IMR-90 (cell line): Measurements from ENCODE around the gene PCDHB15. TPM values are rescaled to one million over a fixed set of nuclear protein-coding genes. Genes with fewer than 3 reads are reported as not detected.

ENCODE experiments used
- ATAC-seq: fragments of 200-7000 bp; cut with Tn5 transposase; 2 replicates; pipeline ENCODE4 v1.9.1; 2020; ENCODE audit warnings: low read depth, mild to moderate bottlenecking, moderate library complexity
- BruUV-seq: library from RNA; stranded (reverse); fragments of 400-500 nt; replicated peaks from 2 replicates; lab custom pipeline; 2021; lab: Mats Ljungman, UMichigan
- CTCF ChIA-PET: fragments of 300-600 bp; formaldehyde crosslinking; extraction: SDS; loops from one replicate; lab custom pipeline; 2021; ENCODE audit warnings: antibody characterized with exemption; lab: Yijun Ruan, JAX
- POLR2A ChIA-PET: fragments of 300-600 bp; sonication (Branson Sonifier 250); formaldehyde crosslinking; loops from one replicate; lab custom pipeline; 2022; ENCODE audit warnings: antibody characterized with exemption; ENCODE audit not compliant: unreplicated experiment; lab: Charles Lee
- DNase-seq: peaks from one replicate; pipeline ENCODE4 v3.0.0; 2013
- H2AFZ ChIP-seq: replicated peaks from 2 replicates; pipeline ENCODE3; 2013; ENCODE audit warnings: low read length, mild to moderate bottlenecking; ENCODE audit not compliant: poor library complexity
- H2AK5ac ChIP-seq: 2 replicates; pipeline ENCODE4 v1.6.1; 2013; ENCODE audit warnings: low read depth, low read length, inconsistent platforms
- H2AK9ac ChIP-seq: replicated peaks from 2 replicates; pipeline ENCODE3; 2013; ENCODE audit warnings: mild to moderate bottlenecking, low read depth, low read length, moderate library complexity; ENCODE audit not compliant: poor library complexity
- H2BK120ac ChIP-seq: 2 replicates; pipeline ENCODE4 v1.6.1; 2013; ENCODE audit warnings: low read depth, low read length, inconsistent platforms
- H2BK15ac ChIP-seq: 3 replicates; pipeline ENCODE4 v1.6.1; 2013; ENCODE audit warnings: low read depth, low read length, inconsistent platforms
- H2BK20ac ChIP-seq: 2 replicates; pipeline ENCODE4 v1.6.1; 2013; ENCODE audit warnings: low read depth, mild to moderate bottlenecking, inconsistent platforms, low read length, moderate library complexity
- H2BK5ac ChIP-seq: 2 replicates; pipeline ENCODE4 v1.6.1; 2013; ENCODE audit warnings: mild to moderate bottlenecking, low read depth, low read length, inconsistent platforms; ENCODE audit not compliant: poor library complexity, severe bottlenecking
- H3K14ac ChIP-seq: replicated peaks from 2 replicates; pipeline ENCODE4 v1.6.1; 2013; ENCODE audit warnings: low read depth, low read length, inconsistent platforms
- H3K18ac ChIP-seq: 2 replicates; pipeline ENCODE4 v1.6.1; 2013; ENCODE audit warnings: low read depth, low read length, control low read depth
- H3K23ac ChIP-seq: 2 replicates; pipeline ENCODE4 v1.6.1; 2013; ENCODE audit warnings: low read depth, low read length, inconsistent platforms
- H3K27ac ChIP-seq: 2 replicates; pipeline ENCODE4 v1.5.1; 2013; ENCODE audit warnings: mild to moderate bottlenecking, control low read depth, low read length; ENCODE audit not compliant: insufficient read depth
- H3K27me3 ChIP-seq: 2 replicates; pipeline ENCODE4 v1.6.1; 2013; ENCODE audit warnings: low read length; ENCODE audit not compliant: control insufficient read depth, insufficient read depth
- H3K36me3 ChIP-seq: 2 replicates; pipeline ENCODE4 v1.6.1; 2013; ENCODE audit warnings: low read length, mixed read lengths; ENCODE audit not compliant: control insufficient read depth, insufficient read depth
- H3K4ac ChIP-seq: 2 replicates; pipeline ENCODE4 v1.6.1; 2013; ENCODE audit warnings: low read depth, low read length, inconsistent platforms
- H3K4me1 ChIP-seq: 2 replicates; pipeline ENCODE4 v1.6.1; 2013; ENCODE audit warnings: low read length, mixed read lengths; ENCODE audit not compliant: control insufficient read depth, insufficient read depth
- H3K4me2 ChIP-seq: 2 replicates; pipeline ENCODE4 v1.6.1; 2013; ENCODE audit warnings: low read depth, mild to moderate bottlenecking, control low read depth, low read length, moderate library complexity
- H3K4me3 ChIP-seq: 2 replicates; pipeline ENCODE4 v1.5.1; 2013; ENCODE audit warnings: low read depth, mild to moderate bottlenecking, control low read depth, low read length, moderate library complexity; ENCODE audit not compliant: insufficient read depth
- H3K56ac ChIP-seq: 2 replicates; pipeline ENCODE4 v1.6.1; 2013; ENCODE audit warnings: low read length, inconsistent platforms; ENCODE audit not compliant: insufficient read depth; ENCODE audit errors: extremely low read depth
- H3K79me1 ChIP-seq, 2 experiments: 2 replicates each; pipeline ENCODE4 v1.6.1; 2013; ENCODE audit warnings: low read length in 2 of 2, inconsistent platforms in 1 of 2, low read depth in 1 of 2
- H3K9ac ChIP-seq: 2 replicates; pipeline ENCODE4 v1.6.1; 2013; ENCODE audit warnings: low read depth, low read length, control low read depth
- H3K9me1 ChIP-seq: 2 replicates; pipeline ENCODE4 v1.6.1; 2013; ENCODE audit warnings: low read length, inconsistent platforms; ENCODE audit not compliant: insufficient read depth
- H3K9me3 ChIP-seq: 2 replicates; pipeline ENCODE4 v1.6.1; 2013; ENCODE audit warnings: low read length; ENCODE audit not compliant: control insufficient read depth, insufficient read depth
- H4K20me1 ChIP-seq: 2 replicates; pipeline ENCODE4 v1.6.1; 2013; ENCODE audit warnings: low read length, inconsistent platforms; ENCODE audit not compliant: insufficient read depth
- H4K5ac ChIP-seq: 2 replicates; pipeline ENCODE4 v1.6.1; 2013; ENCODE audit warnings: mild to moderate bottlenecking, low read depth, low read length, control low read depth
- H4K8ac ChIP-seq, 2 experiments: 2 replicates each; pipeline ENCODE4 v1.6.1; 2013; ENCODE audit warnings: low read depth in 2 of 2, low read length in 2 of 2, control low read depth in 1 of 2, inconsistent platforms in 1 of 2
- H4K91ac ChIP-seq: 2 replicates; pipeline ENCODE4 v1.6.1; 2013; ENCODE audit warnings: low read depth, low read length, inconsistent platforms; ENCODE audit not compliant: insufficient read depth
- CEBPB ChIP-seq: IDR thresholded peaks from 2 replicates; pipeline ENCODE4 v1.6.1; 2012; ENCODE audit warnings: low read depth, low read length, improper control_type of control experiment
- CHD1 ChIP-seq: IDR thresholded peaks from 2 replicates; pipeline ENCODE4 v1.6.1; 2012; ENCODE audit warnings: low read depth, low read length, improper control_type of control experiment
- ELK1 ChIP-seq: fragments of 150-350 bp; IDR thresholded peaks from 2 replicates; pipeline ENCODE4 v1.6.1; 2016; ENCODE audit warnings: low read depth, mild to moderate bottlenecking, low read length, moderate library complexity, borderline replicate concordance
- MAZ ChIP-seq: IDR thresholded peaks from 2 replicates; pipeline ENCODE4 v1.6.1; 2012; ENCODE audit warnings: low read depth, mild to moderate bottlenecking, low read length, improper control_type of control experiment, moderate library complexity, borderline replicate concordance
- MXI1 ChIP-seq: IDR thresholded peaks from 2 replicates; pipeline ENCODE4 v1.6.1; 2012; ENCODE audit warnings: low read depth, mild to moderate bottlenecking, low read length, moderate library complexity, borderline replicate concordance
- NFE2L2 ChIP-seq: fragments of 150-350 bp; IDR thresholded peaks from 2 replicates; pipeline ENCODE4 v1.6.1; 2016; ENCODE audit warnings: low read depth, mild to moderate bottlenecking, low read length
- POLR2A ChIP-seq: IDR thresholded peaks from 2 replicates; pipeline ENCODE4 v1.6.1; 2012; ENCODE audit warnings: mild to moderate bottlenecking, low read depth, low read length
- RAD21 ChIP-seq: IDR thresholded peaks from 2 replicates; pipeline ENCODE4 v1.6.1; 2012; ENCODE audit warnings: low read length, improper control_type of control experiment
- RCOR1 ChIP-seq: IDR thresholded peaks from 2 replicates; pipeline ENCODE4 v1.6.1; 2012; ENCODE audit warnings: mild to moderate bottlenecking, low read length, improper control_type of control experiment; ENCODE audit not compliant: insufficient replicate concordance
- WGBS, 2 experiments: methylation state at CpG; one replicate each; pipeline versions ENCODE4 v1.1.5 to v1.1.7; 2013; ENCODE audit warnings: missing lambda C conversion rate in 2 of 2; ENCODE audit not compliant: insufficient read length in 1 of 2; ENCODE audit errors: extremely low coverage in 2 of 2; 5-methylcytosine and 5-hydroxymethylcytosine counted together
- dilution Hi-C: fragments of 300-500 bp; cut with HindIII; formaldehyde crosslinking; loops from one replicate; pipeline ENCODE4 v1.14.3; 2018; ENCODE audit warnings: low sequenced_read_pairs; ENCODE audit not compliant: unreplicated experiment
- in situ Hi-C: fragments of 300-500 bp; cut with MboI; formaldehyde crosslinking; loops from 3 replicates; pipeline ENCODE4 v1.14.3; 2019; ENCODE audit warnings: low sequenced_read_pairs, inconsistent platforms, mixed read lengths
- intact Hi-C: fragments of 100-400 bp; cut with micrococcal nuclease; formaldehyde crosslinking; loops from 2 replicates; pipeline ENCODE4 v1.10.0; 2022
- polyA plus RNA-seq, 3 experiments: library from polyadenylated mRNA; depleted of rRNA; stranded (reverse); fragments of >200 nt; gene quantifications; 2 replicates each; pipeline ENCODE4 v1.2.3, GENCODE V29; 2012; ENCODE audit warnings: low replicate concordance in 1 of 3
- total RNA-seq: library from RNA; depleted of rRNA; stranded (reverse); fragments of >200 nt; gene quantifications from 2 replicates; pipeline ENCODE4 v1.2.3, GENCODE V29; 2012
- TF ChIP-seq, protein P1 (sequence below): conservative IDR thresholded peaks from 2 replicates; pipeline ENCODE4 v1.5.1; 2012; ENCODE audit warnings: mild to moderate bottlenecking, low read depth, low read length, improper control_type of control experiment

PCDHB15 gene
- total and polyA plus RNA-seq, 2 of the 4 experiments (the other 2 are of a cell fraction): 0.17 to 0.18 TPM

DNA sequence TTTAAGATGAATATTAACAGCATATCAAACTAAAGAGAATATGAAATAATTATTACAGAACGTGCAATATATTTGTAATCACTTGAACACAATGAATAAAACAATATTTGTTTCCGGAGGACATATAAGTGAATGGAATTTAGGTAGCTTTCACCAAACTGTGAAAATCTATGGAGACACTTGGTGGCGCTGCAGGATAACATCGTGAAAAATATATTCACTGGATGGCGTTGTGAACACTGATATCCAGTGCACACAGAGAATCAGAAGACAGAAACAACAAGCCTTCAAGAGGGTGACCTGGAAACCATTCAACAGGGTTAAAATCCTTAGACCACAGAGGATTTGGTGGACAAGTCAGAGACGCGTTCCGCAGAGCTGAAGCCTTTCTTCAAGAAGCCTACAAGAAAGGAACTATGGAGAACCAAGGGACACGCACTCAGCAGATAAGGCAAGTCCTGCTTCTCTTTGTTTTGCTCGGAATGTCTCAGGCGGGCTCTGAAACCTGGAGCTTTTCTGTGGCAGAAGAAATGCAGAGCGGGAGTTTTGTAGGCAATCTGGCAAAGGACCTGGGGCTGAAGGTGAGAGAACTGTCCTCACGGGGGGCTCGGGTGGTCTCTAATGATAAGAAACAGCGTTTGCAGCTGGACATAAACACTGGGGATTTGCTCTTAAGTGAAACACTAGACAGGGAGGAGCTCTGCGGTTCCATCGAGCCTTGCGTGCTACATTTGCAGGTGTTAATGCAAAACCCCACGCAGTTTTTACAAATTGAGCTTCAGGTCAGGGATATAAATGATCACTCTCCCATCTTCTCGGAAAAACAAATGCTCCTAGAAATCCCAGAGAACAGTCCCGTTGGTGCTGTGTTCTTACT is 45.6 kb upstream of the PCDHB15 start, which contains the start of gene PCDHB11:
Gene PCDHB11 (plus strand): TSS at position 269 of the 877 bp plus-strand sequence. CDS start 148 bp downstream, at position 417.
- H3K79me1 ChIP-seq: no peaks in the 10 kb centered on the region
- no peak within 1 kb of the TSS for H3K56ac ChIP-seq
- H4K8ac ChIP-seq: no peak within 1 kb of the TSS
- no peak within 1 kb of the TSS for H3K4ac ChIP-seq
- peak within 1 kb of the TSS; percentile 25; the same call in 1 of the 2 replicates for H3K4me3 ChIP-seq
- intact Hi-C loops: no loop called here
- H4K20me1 ChIP-seq: no peaks in the 10 kb centered on the region
- no peak within 1 kb of the TSS for H3K9ac ChIP-seq
- H2BK15ac ChIP-seq: no peak within 1 kb of the TSS
- H3K4me1 ChIP-seq: no peaks in the 10 kb centered on the region
- H3K9me3 ChIP-seq: peaks cover 10% of the 10 kb centered on the region
- no peak within 1 kb of the TSS for H4K91ac ChIP-seq
- peak within 1 kb of the TSS; percentile 16; the same call in 1 of the 2 replicates for H3K4me2 ChIP-seq
- H2BK20ac ChIP-seq: no peak within 1 kb of the TSS
- ATAC-seq (no peak), DNase-seq (no peak)
- H2AFZ ChIP-seq: no peak within 1 kb of the TSS
- BruUV-seq: no TSS peak
- ChIA-PET POLR2A (no interaction called here), CTCF (interaction anchor here (0.9 kb wide), 1 partner anchor 214 kb away, joined by 3 read pairs; the partner anchor contains the start of gene PCDHGA10)
- no peak within 1 kb of the TSS for H3K27ac ChIP-seq
- H3K18ac ChIP-seq: no peak within 1 kb of the TSS
- TF ChIP-seq CHD1 (no peak), MXI1 (no peak), ELK1 (no peak), CEBPB (no peak), POLR2A (no peak), RCOR1 (no peak), MAZ (no peak), NFE2L2 (no peak), RAD21 (no peak)
- TF ChIP-seq, protein P1, sequence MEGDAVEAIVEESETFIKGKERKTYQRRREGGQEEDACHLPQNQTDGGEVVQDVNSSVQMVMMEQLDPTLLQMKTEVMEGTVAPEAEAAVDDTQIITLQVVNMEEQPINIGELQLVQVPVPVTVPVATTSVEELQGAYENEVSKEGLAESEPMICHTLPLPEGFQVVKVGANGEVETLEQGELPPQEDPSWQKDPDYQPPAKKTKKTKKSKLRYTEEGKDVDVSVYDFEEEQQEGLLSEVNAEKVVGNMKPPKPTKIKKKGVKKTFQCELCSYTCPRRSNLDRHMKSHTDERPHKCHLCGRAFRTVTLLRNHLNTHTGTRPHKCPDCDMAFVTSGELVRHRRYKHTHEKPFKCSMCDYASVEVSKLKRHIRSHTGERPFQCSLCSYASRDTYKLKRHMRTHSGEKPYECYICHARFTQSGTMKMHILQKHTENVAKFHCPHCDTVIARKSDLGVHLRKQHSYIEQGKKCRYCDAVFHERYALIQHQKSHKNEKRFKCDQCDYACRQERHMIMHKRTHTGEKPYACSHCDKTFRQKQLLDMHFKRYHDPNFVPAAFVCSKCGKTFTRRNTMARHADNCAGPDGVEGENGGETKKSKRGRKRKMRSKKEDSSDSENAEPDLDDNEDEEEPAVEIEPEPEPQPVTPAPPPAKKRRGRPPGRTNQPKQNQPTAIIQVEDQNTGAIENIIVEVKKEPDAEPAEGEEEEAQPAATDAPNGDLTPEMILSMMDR: no peak
- no peak within 1 kb of the TSS for H4K5ac ChIP-seq
- H2AK9ac ChIP-seq: no peak within 1 kb of the TSS
- 0% methylated on average over 1 of the region's 21 CpGs; no CpG with 5 or more reads in 1 of the 2 experiments for WGBS, 2 experiments
- H2BK120ac ChIP-seq: no peak within 1 kb of the TSS
- no peak within 1 kb of the TSS for H2BK5ac ChIP-seq
- no peaks in the 10 kb centered on the region for H3K36me3 ChIP-seq
- H3K14ac ChIP-seq: no peak within 1 kb of the TSS
- no peak within 1 kb of the TSS for H3K23ac ChIP-seq
- H3K9me1 ChIP-seq: no peaks in the 10 kb centered on the region
- dilution Hi-C loops: no loop called here
- H3K27me3 ChIP-seq: no peaks in the 10 kb centered on the region
- in situ Hi-C loops: no loop called here
- no peak within 1 kb of the TSS for H2AK5ac ChIP-seq
